Activated CD4-positive, alpha-beta memory T cell treated with anti-CD3 and anti-CD28 coated beads, Interleukin-2, amount 10 ng/mL, durations not matched to agents 7 days and 5 days (primary cell): ENCODE measurements around the gene OSBPL6. TPM values are rescaled to one million over a fixed set of nuclear protein-coding genes. Genes with fewer than 3 reads are reported as not detected.
"Not testable (repeated sequence)": the region's sequence is repeated elsewhere in the genome, so short reads cannot be mapped to it uniquely, and the experiment has no call there.

Source experiments
- CTCF ChIA-PET: fragments of 350-600 bp; sonication (Branson Sonifier 250); formaldehyde crosslinking; loops from one replicate; lab custom pipeline; 2021; ENCODE audit warnings: antibody characterized with exemption, inconsistent platforms; lab: Charles Lee
- POLR2A ChIA-PET: fragments of 350-600 bp; sonication (Branson Sonifier 250); formaldehyde crosslinking; loops from one replicate; lab custom pipeline; 2021; ENCODE audit warnings: antibody characterized with exemption; lab: Charles Lee
- DNase-seq: peaks from one replicate; pipeline ENCODE4 v3.0.0-alpha.2; 2020
- H3K27ac Mint-ChIP-seq: one replicate; pipeline ENCODE4 v1.8.0; 2021; ENCODE audit warnings: mild to moderate bottlenecking, mixed read lengths
- H3K27me3 Mint-ChIP-seq: one replicate; pipeline ENCODE4 v1.8.0; 2021; ENCODE audit warnings: mixed read lengths
- H3K36me3 Mint-ChIP-seq: one replicate; pipeline ENCODE4 v1.8.0; 2021; ENCODE audit warnings: low read depth, mixed read lengths
- H3K4me1 Mint-ChIP-seq: one replicate; pipeline ENCODE4 v1.8.0; 2021; ENCODE audit warnings: mixed read lengths
- H3K4me3 Mint-ChIP-seq: one replicate; pipeline ENCODE4 v1.8.0; 2021; ENCODE audit warnings: mild to moderate bottlenecking, mixed read lengths
- H3K9me3 Mint-ChIP-seq: one replicate; pipeline ENCODE4 v1.8.0; 2021; ENCODE audit warnings: mixed read lengths
- total RNA-seq, 2 experiments: library from RNA; stranded (reverse); gene quantifications; one replicate each; pipeline ENCODE4 v1.2.3, GENCODE V29; 2021

Gene OSBPL6
- total RNA-seq, 2 experiments from 2014 or later: 0.78 to 0.88 TPM

DNA sequence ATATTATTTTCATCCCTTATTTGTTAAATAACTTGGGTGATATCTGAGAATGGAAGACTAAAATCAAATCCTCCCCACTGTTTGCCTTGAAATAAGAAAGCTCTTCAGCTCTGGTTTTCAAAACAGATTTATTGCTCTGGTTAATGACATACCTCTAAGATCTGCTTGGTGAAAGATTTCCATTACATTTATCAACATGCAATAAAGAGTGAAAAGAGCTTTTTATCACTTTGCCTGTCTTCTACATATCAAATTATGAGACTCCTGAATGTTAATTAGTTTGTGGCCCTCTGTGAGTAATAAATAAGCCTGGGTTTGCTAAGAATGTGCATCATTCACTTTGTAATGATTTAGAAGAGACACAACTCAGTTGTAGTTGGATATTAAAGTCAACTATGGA is 140.9 kb downstream of the OSBPL6 start:
- Mint-ChIP-seq H3K27ac (no peak overlapping the region), H3K36me3 (no peaks in the 10 kb centered on the region), H3K27me3 (peaks cover 18% of the 10 kb centered on the region), H3K4me3 (no peak overlapping the region), H3K4me1 (no peaks in the 10 kb centered on the region), H3K9me3 (no peaks in the 10 kb centered on the region)
- DNase-seq: no peak
- CTCF ChIA-PET: no interaction called here
- POLR2A ChIA-PET: no interaction called here

DNA sequence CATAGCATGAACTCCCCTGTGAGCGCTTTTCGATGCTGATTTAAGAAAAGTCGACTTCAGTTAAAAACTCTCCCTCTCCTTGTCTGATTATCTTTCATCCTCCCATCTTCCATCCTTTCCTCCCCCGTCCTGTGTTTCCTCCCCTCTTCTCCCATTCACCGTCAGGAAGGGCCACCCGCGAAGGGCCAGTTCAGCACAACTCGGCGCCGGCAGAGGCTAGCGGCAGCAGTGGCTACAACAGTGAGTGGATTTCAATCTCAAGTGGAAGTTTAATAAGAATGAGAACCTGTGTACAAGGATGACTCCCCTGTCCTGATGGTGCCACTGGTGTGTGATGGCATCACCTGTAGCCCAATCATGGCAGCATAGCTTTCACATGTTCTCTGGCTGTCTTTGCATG is 149.8 kb downstream of the OSBPL6 start:
- H3K4me3 Mint-ChIP-seq: no peak overlapping the region
- no peak overlapping the region for H3K27ac Mint-ChIP-seq
- no peaks in the 10 kb centered on the region for H3K36me3 Mint-ChIP-seq
- H3K27me3 Mint-ChIP-seq: peaks cover 51% of the 10 kb centered on the region
- no peaks in the 10 kb centered on the region for H3K4me1 Mint-ChIP-seq
- no peak for DNase-seq
- no peaks in the 10 kb centered on the region for H3K9me3 Mint-ChIP-seq
- CTCF ChIA-PET: no interaction called here
- POLR2A ChIA-PET: no interaction called here

DNA sequence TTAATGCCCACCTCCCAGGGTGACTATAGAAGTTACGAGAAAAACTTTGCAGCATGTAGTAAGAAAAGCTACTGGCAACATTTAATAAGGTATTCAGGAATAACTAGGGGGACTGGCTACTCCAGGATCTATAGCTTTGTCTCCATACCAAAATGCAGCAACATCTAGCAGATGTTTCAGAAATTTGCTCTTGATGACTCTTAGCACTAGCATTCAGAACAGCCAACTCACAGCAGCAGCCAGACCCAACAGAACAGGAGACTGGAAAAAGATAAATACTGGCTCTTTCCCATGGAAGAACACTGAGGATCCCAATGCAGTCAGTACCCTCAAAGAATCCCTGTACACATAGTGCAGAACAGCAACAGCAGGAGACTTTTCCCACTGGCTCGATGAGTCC is 151.6 kb downstream of the OSBPL6 start:
- H3K27ac Mint-ChIP-seq: no peak overlapping the region
- CTCF ChIA-PET: no interaction called here

DNA sequence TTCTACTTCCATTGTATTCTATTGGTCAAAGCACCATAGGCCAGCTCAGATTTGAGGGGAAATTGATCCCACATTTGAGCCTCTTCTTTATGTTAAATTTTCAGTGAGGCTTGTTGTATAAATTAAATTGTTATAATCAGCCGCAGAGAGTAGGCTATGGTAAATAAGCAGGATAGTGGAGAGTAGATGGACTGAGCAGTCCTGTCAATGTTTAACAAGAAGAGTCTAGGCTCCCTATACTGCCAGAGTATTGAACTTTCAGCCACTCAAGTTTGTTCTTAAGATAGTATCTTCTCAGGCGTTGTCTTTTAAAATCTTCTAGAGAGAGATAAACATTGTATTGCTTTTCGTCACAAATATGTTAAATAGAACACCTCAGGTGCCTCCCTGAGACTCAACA is 155.7 kb downstream of the OSBPL6 start:
- H3K4me3 Mint-ChIP-seq: no peak overlapping the region
- H3K9me3 Mint-ChIP-seq: no peaks in the 10 kb centered on the region
- DNase-seq: no peak
- H3K27ac Mint-ChIP-seq: no peak overlapping the region
- no peaks in the 10 kb centered on the region for H3K36me3 Mint-ChIP-seq
- ChIA-PET CTCF (no interaction called here), POLR2A (no interaction called here)
- no peaks in the 10 kb centered on the region for H3K4me1 Mint-ChIP-seq
- H3K27me3 Mint-ChIP-seq: peaks cover 56% of the 10 kb centered on the region

More for the DNA sequence above, 151.6 kb downstream of the OSBPL6 start:
- no peak overlapping the region for H3K4me3 Mint-ChIP-seq
- H3K9me3 Mint-ChIP-seq: no peaks in the 10 kb centered on the region
- POLR2A ChIA-PET: no interaction called here
- H3K4me1 Mint-ChIP-seq: no peaks in the 10 kb centered on the region
- H3K27me3 Mint-ChIP-seq: peaks cover 53% of the 10 kb centered on the region
- no peaks in the 10 kb centered on the region for H3K36me3 Mint-ChIP-seq
- DNase-seq: no peak

DNA sequence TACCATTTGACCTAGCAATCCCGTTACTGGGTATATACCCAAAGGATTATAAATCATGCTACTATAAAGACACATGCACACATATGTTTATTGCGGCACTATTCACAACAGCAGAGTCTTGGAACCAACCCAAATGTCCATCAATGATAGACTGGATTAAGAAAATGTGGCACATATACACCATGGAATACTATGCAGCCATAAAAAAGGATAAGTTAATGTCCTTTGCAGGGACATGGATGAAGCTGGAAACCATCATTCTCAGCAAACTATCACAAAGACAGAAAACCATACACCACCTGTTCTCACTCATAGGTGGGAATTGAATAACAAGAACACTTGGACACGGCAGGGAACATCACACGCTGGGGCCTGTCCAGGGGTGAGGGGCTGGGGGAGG is 163.4 kb downstream of the OSBPL6 start:
- CTCF ChIA-PET, H3K36me3 Mint-ChIP-seq, POLR2A ChIA-PET, H3K4me3 Mint-ChIP-seq, H3K9me3 Mint-ChIP-seq, DNase-seq, H3K27ac Mint-ChIP-seq, H3K4me1 Mint-ChIP-seq: not testable (repeated sequence)
- peaks cover 32% of the 10 kb centered on the region for H3K27me3 Mint-ChIP-seq

DNA sequence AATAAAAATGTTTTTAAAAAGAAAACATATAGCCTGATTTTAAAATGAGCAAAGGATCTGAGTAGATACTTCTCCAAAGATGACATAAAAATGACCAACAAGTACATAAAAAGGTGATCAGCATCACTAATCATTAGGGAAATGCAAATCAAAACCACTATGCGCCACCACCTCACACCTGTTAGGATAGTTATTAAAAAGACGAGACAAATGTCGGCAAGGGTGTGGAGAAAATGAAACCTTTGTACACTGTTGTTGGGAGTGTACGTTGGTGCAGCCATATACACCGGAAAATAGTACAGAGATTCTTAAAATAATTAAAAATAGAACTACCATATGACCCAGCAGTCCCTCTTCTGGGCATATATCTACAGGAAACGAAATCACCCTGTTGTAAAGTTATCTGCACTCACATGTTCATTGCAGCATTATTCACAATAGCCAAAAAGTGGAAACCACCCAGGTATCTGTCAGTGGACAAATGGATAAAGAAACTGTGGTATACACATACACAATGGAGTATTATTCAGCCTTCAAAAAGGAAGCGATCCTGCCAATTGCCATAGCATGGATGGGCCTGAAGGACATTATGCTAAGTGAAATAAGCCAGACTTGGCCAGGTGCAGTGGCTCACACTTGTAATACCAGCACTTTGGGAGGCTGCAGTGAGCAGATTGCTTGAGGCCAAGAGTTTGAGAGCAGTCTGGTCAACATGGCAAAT is 165.0 kb downstream of the OSBPL6 start:
- H3K27me3 Mint-ChIP-seq: peaks cover 28% of the 10 kb centered on the region
- no peaks in the 10 kb centered on the region for H3K36me3 Mint-ChIP-seq
- ChIA-PET POLR2A (no interaction called here), CTCF (no interaction called here)
- no peak overlapping the region for H3K4me3 Mint-ChIP-seq
- peaks cover 4% of the 10 kb centered on the region for H3K9me3 Mint-ChIP-seq
- no peak for DNase-seq
- H3K27ac Mint-ChIP-seq: no peak overlapping the region
- no peaks in the 10 kb centered on the region for H3K4me1 Mint-ChIP-seq

DNA sequence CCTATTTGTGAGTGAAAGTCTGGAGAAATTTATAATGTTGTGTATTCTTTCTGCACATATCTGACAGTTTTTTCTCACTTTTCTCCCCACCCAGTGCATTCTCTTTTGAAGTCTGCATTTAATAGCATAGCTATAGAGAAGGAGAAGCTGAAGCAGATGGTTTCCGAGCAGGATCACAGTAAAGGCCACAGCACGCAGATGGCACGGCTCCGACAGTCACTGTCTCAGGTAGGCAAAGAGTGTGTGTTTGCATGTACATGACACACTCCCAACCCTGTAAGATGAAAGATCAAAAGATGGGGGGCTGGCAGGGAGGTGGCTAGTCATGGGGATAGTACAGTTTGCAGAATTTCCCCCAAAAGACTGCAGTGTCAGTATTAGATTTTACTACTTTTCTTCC is 167.3 kb downstream of the OSBPL6 start:
- no peak overlapping the region for H3K27ac Mint-ChIP-seq
- no peak overlapping the region for H3K4me3 Mint-ChIP-seq
- peaks cover 2% of the 10 kb centered on the region for H3K9me3 Mint-ChIP-seq
- no peak for DNase-seq
- H3K4me1 Mint-ChIP-seq: no peaks in the 10 kb centered on the region
- H3K27me3 Mint-ChIP-seq: peaks cover 15% of the 10 kb centered on the region
- ChIA-PET CTCF (no interaction called here), POLR2A (no interaction called here)
- no peaks in the 10 kb centered on the region for H3K36me3 Mint-ChIP-seq

DNA sequence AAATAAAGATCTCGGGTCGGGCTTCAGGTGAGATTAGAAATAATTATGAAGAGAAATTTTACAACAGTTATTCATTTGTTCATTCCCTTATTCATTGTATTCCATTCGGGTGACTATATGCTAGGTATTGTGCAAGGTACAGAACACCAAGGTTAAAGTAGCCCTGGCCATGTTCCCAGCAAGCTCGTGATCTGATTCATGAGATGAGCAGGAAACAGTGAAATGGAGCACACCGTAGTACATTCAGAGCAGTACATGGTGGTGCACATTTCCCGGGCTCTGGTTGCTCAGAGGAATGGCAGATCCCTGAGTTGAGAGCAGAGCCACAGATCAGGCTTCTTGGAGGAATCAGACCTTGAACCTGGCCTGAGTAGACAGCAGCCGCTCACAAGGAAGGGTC is 168.9 kb downstream of the OSBPL6 start:
- CTCF ChIA-PET: no interaction called here
- Mint-ChIP-seq H3K9me3 (peaks cover under 1% of the 10 kb centered on the region), H3K27ac (no peak overlapping the region), H3K4me3 (no peak overlapping the region), H3K4me1 (no peaks in the 10 kb centered on the region), H3K36me3 (no peaks in the 10 kb centered on the region), H3K27me3 (peaks cover 11% of the 10 kb centered on the region)
- POLR2A ChIA-PET: no interaction called here
- no peak for DNase-seq

DNA sequence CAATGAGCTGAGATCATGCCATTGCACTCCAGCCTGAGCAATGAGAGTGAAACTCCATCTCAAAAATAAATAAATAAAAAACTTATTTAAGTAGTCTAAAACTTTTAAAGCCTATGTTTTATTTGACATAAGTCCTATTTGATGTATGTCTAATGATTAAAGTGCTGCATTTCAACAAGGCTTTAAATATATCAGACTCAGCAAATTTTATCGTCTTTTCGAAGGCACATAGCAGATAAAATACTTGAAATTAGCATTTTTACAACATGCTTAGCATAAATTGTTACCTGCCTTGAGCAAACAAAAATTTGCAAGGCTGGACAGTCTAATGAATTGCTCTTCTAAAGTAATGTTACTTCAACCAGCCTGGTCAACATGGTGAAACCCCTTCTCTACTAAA is 170.8 kb downstream of the OSBPL6 start:
- Mint-ChIP-seq H3K36me3 (no peaks in the 10 kb centered on the region), H3K4me3 (no peak overlapping the region), H3K4me1 (no peaks in the 10 kb centered on the region), H3K9me3 (no peaks in the 10 kb centered on the region), H3K27me3 (peaks cover 13% of the 10 kb centered on the region), H3K27ac (no peak overlapping the region)
- ChIA-PET CTCF (interaction anchor here (1.4 kb wide), 1 partner anchor 27 kb away, joined by 3 read pairs; no protein-coding TSS in a partner anchor), POLR2A (no interaction called here)
- no peak for DNase-seq

DNA sequence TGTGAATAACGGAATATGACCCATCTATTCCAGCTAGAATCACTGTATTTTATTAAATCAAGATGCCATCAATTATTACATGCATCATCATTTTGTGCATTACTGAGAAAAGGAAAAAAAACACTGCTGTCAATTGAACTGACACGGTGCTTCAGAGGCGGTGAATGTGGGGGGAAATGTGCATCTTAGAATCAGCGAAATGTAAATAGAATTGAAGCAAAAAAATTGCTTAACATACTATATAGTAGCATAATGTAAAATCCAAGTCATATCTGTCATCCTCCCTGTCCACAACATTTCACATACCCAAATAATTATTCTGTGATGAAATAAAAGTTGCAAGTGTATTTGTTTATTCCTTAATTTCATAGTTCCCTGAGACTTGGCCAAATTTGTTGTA is 172.1 kb downstream of the OSBPL6 start:
- POLR2A ChIA-PET: no interaction called here
- Mint-ChIP-seq H3K36me3 (no peaks in the 10 kb centered on the region), H3K27me3 (peaks cover 17% of the 10 kb centered on the region), H3K4me3 (no peak overlapping the region), H3K4me1 (no peaks in the 10 kb centered on the region), H3K9me3 (no peaks in the 10 kb centered on the region), H3K27ac (no peak overlapping the region)
- CTCF ChIA-PET: no interaction called here
- DNase-seq: no peak

DNA sequence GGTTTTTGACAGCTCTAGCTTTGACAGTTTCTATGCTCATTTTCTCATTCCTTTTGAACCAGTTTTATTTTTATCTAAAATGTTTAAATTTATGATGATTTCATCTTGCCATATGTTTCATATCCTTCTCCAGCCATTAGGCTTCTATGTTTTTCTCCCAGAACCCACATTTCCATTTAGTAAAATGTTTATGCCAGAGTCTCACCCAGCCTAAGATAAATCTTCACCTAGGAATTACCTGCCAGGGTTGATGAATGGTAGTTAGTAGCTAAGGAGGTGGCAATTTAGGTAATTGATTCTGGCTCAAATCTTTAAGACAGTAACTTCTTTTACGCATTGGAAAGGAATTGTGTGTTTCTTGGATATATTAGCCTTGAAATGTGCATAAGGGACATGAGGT is 173.0 kb downstream of the OSBPL6 start:
- no peaks in the 10 kb centered on the region for H3K36me3 Mint-ChIP-seq
- H3K9me3 Mint-ChIP-seq: no peaks in the 10 kb centered on the region
- no peaks in the 10 kb centered on the region for H3K4me1 Mint-ChIP-seq
- H3K27me3 Mint-ChIP-seq: peaks cover 17% of the 10 kb centered on the region
- H3K27ac Mint-ChIP-seq: no peak overlapping the region
- no peak overlapping the region for H3K4me3 Mint-ChIP-seq
- no peak for DNase-seq
- CTCF ChIA-PET: no interaction called here
- POLR2A ChIA-PET: no interaction called here

DNA sequence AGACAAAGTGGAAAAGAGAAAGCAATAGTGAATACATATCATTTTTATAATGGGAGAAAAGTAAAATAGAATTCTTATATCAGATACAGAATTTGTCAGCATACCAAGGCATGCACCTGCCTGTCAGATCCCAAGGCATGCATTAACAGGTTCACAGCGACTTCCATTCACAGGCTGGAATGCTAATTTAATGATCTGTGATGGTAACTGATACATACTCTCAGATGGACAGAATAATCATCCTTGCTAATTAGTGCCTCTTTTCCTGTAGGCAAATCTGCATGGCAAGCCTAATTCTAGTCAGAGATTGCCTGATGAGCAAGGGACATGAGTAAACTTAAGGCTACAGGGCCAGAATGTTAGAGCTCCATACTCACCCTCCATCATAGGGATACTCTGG is 180.6 kb downstream of the OSBPL6 start:
- no peak overlapping the region for H3K27ac Mint-ChIP-seq
- no peak for DNase-seq
- H3K9me3 Mint-ChIP-seq: no peaks in the 10 kb centered on the region
- CTCF ChIA-PET: no interaction called here
- H3K4me3 Mint-ChIP-seq: no peak overlapping the region
- no peaks in the 10 kb centered on the region for H3K4me1 Mint-ChIP-seq
- H3K27me3 Mint-ChIP-seq: peaks cover 37% of the 10 kb centered on the region
- POLR2A ChIA-PET: no interaction called here
- no peaks in the 10 kb centered on the region for H3K36me3 Mint-ChIP-seq

DNA sequence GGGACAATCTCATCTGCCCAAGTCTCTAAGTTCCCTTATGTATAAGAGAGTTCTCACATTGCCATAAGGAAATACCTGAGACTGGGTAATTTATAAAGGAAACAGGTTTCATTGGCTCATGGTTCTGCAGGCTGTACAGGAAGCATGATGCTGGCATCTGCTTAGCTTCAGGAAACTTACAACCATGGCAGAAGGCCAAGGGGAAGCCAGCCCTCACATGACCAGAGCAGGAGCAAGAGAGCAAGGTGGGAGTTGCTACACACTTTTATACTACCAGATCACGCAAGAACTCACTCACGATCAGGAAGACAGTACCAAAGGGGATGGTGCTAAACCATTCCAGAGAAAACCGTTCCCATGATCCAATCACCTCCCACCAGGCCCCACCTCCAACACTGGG is 182.7 kb downstream of the OSBPL6 start:
- no peak overlapping the region for H3K27ac Mint-ChIP-seq
- ChIA-PET POLR2A (no interaction called here), CTCF (no interaction called here)
- H3K4me1 Mint-ChIP-seq: peaks cover 3% of the 10 kb centered on the region
- H3K9me3 Mint-ChIP-seq: no peaks in the 10 kb centered on the region
- H3K36me3 Mint-ChIP-seq: no peaks in the 10 kb centered on the region
- H3K4me3 Mint-ChIP-seq: no peak overlapping the region
- peaks cover 33% of the 10 kb centered on the region for H3K27me3 Mint-ChIP-seq
- no peak for DNase-seq
